Lower leg skin (tissue), 4 donors: ENCODE measurements around the gene AKAP6. TPM values are rescaled to one million over a fixed set of nuclear protein-coding genes. Genes with fewer than 3 reads are reported as not detected.

Experiments used
- DNase-seq, 2 donors: peaks; one replicate each; pipeline ENCODE4 v3.0.0-alpha.2; 2019; ENCODE audit warnings: low spot score in 2 of 2
- H3K4me3 ChIP-seq: fragments of 200-600 bp; sonication (generic); 2 replicates; pipeline ENCODE4 v1.5.1; 2017; ENCODE audit warnings: mild to moderate bottlenecking, low read depth; ENCODE audit not compliant: poor library complexity, severe bottlenecking
- CTCF ChIP-seq, 3 donors: fragments of 450-650 bp; IDR thresholded peaks; one replicate each; pipeline ENCODE4 v1.5.1; 2016; ENCODE audit warnings: antibody characterized with exemption in 3 of 3, mild to moderate bottlenecking in 3 of 3, moderate library complexity in 2 of 3
- POLR2A ChIP-seq, 2 donors: fragments of 450-650 bp; IDR thresholded peaks; one replicate each; pipeline ENCODE4 v1.6.1; 2016 to 2017; ENCODE audit warnings: antibody characterized with exemption in 2 of 2, mild to moderate bottlenecking in 1 of 2, moderate library complexity in 1 of 2
- WGBS, 2 donors: methylation state at CpG; one replicate each; pipeline ENCODE4 v1.1.5; 2018; 5-methylcytosine and 5-hydroxymethylcytosine counted together
- intact Hi-C: fragments of 100-400 bp; cut with DNase I; formaldehyde crosslinking; loops from one replicate; pipeline ENCODE4 v1.15.0; 2023; ENCODE audit warnings: low total_unique reads
- total RNA-seq, 4 donors: library from RNA; depleted of rRNA; stranded (reverse); fragments of >200 nt; gene quantifications; one replicate each; pipeline ENCODE4 v1.1.0, GENCODE V29; 2016

Gene AKAP6
- total RNA-seq, 4 donors from 2014 or later, result 2.3 to 13.3 (median 3.6) TPM

- intact Hi-C loops, result loop anchor here (10.0 kb wide), 1 partner anchor 1753 kb away; no protein-coding TSS in a partner anchor
- H3K4me3 ChIP-seq, result no peak overlapping the region
- TF ChIP-seq POLR2A (IDR thresholded peaks at IDR 0.05) (no peak), CTCF (IDR thresholded peaks at IDR 0.05) (no peak)
- DNase-seq, result no peak
- WGBS, 2 donors, result 86 to 87% methylated on average over 2 of the region's 2 CpGs
Observed at GRCh38 chr14:32571551-32571950, 242.5 kb downstream of the AKAP6 start.

- WGBS, 2 donors, result 69 to 76% methylated on average over 7 of the region's 7 CpGs
- H3K4me3 ChIP-seq, result no peak overlapping the region
- no peak for DNase-seq
- intact Hi-C loops, result loop anchor here (10.0 kb wide), 1 partner anchor 1753 kb away; no protein-coding TSS in a partner anchor
- no peak for TF ChIP-seq CTCF (IDR thresholded peaks at IDR 0.05)
- no peak for TF ChIP-seq POLR2A (IDR thresholded peaks at IDR 0.05)
Observed at GRCh38 chr14:32571995-32572866, 243.1 kb downstream of the AKAP6 start.

- TF ChIP-seq CTCF (IDR thresholded peaks at IDR 0.05), result no peak
- no peak for TF ChIP-seq POLR2A (IDR thresholded peaks at IDR 0.05)
- intact Hi-C loops, result loop anchor here (10.0 kb wide), 1 partner anchor 1752 kb away; no protein-coding TSS in a partner anchor
- no peak overlapping the region for H3K4me3 ChIP-seq
- DNase-seq, result no peak
Observed at GRCh38 chr14:32572867-32573150, 243.7 kb downstream of the AKAP6 start.

GRCh38 chr14:32574269-32574668 is 245.2 kb downstream of the AKAP6 start:
- no peak for DNase-seq
- intact Hi-C loops, result loop anchor here (10.0 kb wide), 1 partner anchor 1751 kb away; no protein-coding TSS in a partner anchor
- no peak for TF ChIP-seq POLR2A (IDR thresholded peaks at IDR 0.05)
- TF ChIP-seq CTCF (IDR thresholded peaks at IDR 0.05), result no peak
- WGBS, 2 donors, result 76% methylated on average over 2 of the region's 2 CpGs
- H3K4me3 ChIP-seq, result no peak overlapping the region

GRCh38 chr14:32576088-32576795 is 247.1 kb downstream of the AKAP6 start:
- DNase-seq, result peak in 1 of 2 donors; percentile 53
- peak in 1 of 3 donors; percentile 83 for TF ChIP-seq CTCF (IDR thresholded peaks at IDR 0.05)
- TF ChIP-seq POLR2A (IDR thresholded peaks at IDR 0.05), result no peak
- intact Hi-C loops, result loop anchor here (10.0 kb wide), 1 partner anchor 1749 kb away; no protein-coding TSS in a partner anchor
- H3K4me3 ChIP-seq, result no peak overlapping the region
- WGBS, 2 donors, result 14 to 15% methylated on average over 6 of the region's 6 CpGs
